Neural crest cell (in vitro differentiated cells): ENCODE measurements around the gene SMYD4. TPM values are rescaled to one million over a fixed set of nuclear protein-coding genes. Genes with fewer than 3 reads are reported as not detected.

ENCODE experiments used
- DNase-seq: peaks from one replicate; pipeline ENCODE4 v3.0.0; 2021; ENCODE audit warnings: low read depth, mixed read lengths, low spot score
- H3K27ac Mint-ChIP-seq: one replicate; pipeline ENCODE4 v1.8.0; 2021; ENCODE audit warnings: mild to moderate bottlenecking, mixed read lengths; ENCODE audit not compliant: unreplicated experiment
- H3K27me3 Mint-ChIP-seq: 2 replicates; pipeline ENCODE4 v1.8.0; 2021; ENCODE audit warnings: low read depth, mild to moderate bottlenecking, mixed read lengths
- H3K36me3 Mint-ChIP-seq: 2 replicates; pipeline ENCODE4 v1.8.0; 2021; ENCODE audit warnings: low read depth, mild to moderate bottlenecking, mixed read lengths
- H3K4me1 Mint-ChIP-seq: 2 replicates; pipeline ENCODE4 v1.8.0; 2021; ENCODE audit warnings: mixed read lengths
- H3K4me3 Mint-ChIP-seq: one replicate; pipeline ENCODE4 v1.8.0; 2021; ENCODE audit warnings: mild to moderate bottlenecking, mixed read lengths
- H3K9me3 Mint-ChIP-seq: 2 replicates; pipeline ENCODE4 v1.8.0; 2021; ENCODE audit warnings: mixed read lengths
- total RNA-seq: library from RNA; stranded (reverse); gene quantifications from 2 replicates; pipeline ENCODE4 v1.2.1, GENCODE V29; 2021
- TF ChIP-seq, protein P1 (sequence below): fragments of 200-600 bp; sonication (generic); conservative IDR thresholded peaks from 2 replicates; pipeline ENCODE4 v1.5.0; 2021; ENCODE audit warnings: antibody characterized with exemption, mild to moderate bottlenecking

SMYD4 gene
- total RNA-seq, 1 donor from 2014 or later: 32.2 TPM

DNA sequence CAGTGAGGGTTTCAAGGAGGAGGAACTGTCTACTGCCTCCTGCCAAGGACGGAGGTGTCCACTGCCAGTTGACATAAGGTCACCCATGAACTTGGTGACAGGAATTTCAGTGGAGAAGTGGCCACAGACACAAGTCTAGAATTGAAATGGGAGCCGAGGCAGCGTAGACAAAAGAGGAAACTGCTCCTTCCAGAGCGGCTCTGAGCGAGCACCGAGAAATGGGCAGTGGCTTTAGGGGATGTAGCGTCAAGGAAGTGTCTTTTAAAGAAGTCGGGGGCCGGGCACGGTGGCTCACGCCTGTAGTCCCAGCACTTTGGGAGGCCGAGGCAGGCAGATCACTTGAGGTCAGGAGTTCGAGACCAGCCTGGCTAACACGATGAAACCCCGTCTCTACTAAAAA lies 70.9 kb downstream of the SMYD4 start:
- DNase-seq: no peak
- TF ChIP-seq, protein P1, sequence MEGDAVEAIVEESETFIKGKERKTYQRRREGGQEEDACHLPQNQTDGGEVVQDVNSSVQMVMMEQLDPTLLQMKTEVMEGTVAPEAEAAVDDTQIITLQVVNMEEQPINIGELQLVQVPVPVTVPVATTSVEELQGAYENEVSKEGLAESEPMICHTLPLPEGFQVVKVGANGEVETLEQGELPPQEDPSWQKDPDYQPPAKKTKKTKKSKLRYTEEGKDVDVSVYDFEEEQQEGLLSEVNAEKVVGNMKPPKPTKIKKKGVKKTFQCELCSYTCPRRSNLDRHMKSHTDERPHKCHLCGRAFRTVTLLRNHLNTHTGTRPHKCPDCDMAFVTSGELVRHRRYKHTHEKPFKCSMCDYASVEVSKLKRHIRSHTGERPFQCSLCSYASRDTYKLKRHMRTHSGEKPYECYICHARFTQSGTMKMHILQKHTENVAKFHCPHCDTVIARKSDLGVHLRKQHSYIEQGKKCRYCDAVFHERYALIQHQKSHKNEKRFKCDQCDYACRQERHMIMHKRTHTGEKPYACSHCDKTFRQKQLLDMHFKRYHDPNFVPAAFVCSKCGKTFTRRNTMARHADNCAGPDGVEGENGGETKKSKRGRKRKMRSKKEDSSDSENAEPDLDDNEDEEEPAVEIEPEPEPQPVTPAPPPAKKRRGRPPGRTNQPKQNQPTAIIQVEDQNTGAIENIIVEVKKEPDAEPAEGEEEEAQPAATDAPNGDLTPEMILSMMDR: no peak
- H3K36me3 Mint-ChIP-seq: no peaks in the 10 kb centered on the region
- H3K4me1 Mint-ChIP-seq: peaks cover 28% of the 10 kb centered on the region
- H3K4me3 Mint-ChIP-seq: no peak overlapping the region
- no peaks in the 10 kb centered on the region for H3K27me3 Mint-ChIP-seq
- H3K27ac Mint-ChIP-seq: no peak overlapping the region
- H3K9me3 Mint-ChIP-seq: no peaks in the 10 kb centered on the region

- TF ChIP-seq, protein P1: no peak
- no peaks in the 10 kb centered on the region for H3K9me3 Mint-ChIP-seq
- H3K27me3 Mint-ChIP-seq: no peaks in the 10 kb centered on the region
- no peaks in the 10 kb centered on the region for H3K36me3 Mint-ChIP-seq
- H3K27ac Mint-ChIP-seq: peak overlapping the region; percentile 85
- H3K4me1 Mint-ChIP-seq: peaks cover 6% of the 10 kb centered on the region
- no peak overlapping the region for H3K4me3 Mint-ChIP-seq
- no peak for DNase-seq
Measured at GRCh38 chr17:1755827-1756262, 73.9 kb downstream of the SMYD4 start.

DNA sequence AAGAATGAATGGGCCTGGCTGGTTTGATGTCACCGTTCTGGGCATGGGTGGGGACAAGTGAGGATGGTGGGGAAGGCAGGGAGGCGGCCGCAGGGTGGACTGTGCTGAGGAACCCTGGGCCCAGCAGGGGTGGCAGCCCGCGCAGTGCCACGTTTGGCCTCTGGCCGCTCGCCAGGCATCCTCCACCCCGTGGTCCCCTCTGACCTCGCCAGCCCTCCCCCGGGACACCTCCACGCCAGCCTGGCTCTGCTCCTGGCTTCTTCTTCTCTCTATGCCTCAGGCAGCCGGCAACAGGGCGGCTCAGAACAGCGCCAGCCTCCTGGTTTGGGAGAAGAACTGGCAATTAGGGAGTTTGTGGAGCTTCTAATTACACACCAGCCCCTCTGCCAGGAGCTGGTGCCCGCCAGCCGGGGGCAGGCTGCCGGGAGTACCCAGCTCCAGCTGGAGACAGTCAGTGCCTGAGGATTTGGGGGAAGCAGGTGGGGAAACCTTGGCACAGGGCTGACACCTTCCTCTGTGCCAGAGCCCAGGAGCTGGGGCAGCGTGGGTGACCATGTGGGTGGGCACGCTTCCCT lies 74.4 kb downstream of the SMYD4 start:
- Mint-ChIP-seq H3K4me3 (no peak overlapping the region), H3K27ac (peak overlapping the region; percentile 45), H3K36me3 (no peaks in the 10 kb centered on the region), H3K4me1 (peaks cover 6% of the 10 kb centered on the region), H3K27me3 (no peaks in the 10 kb centered on the region), H3K9me3 (no peaks in the 10 kb centered on the region)
- no peak for DNase-seq
- TF ChIP-seq, protein P1: no peak

GRCh38 chr17:1754430-1755112 lies 75.1 kb downstream of the SMYD4 start:
- Mint-ChIP-seq H3K9me3 (no peaks in the 10 kb centered on the region), H3K4me1 (peaks cover 6% of the 10 kb centered on the region), H3K27me3 (no peaks in the 10 kb centered on the region), H3K4me3 (no peak overlapping the region), H3K36me3 (no peaks in the 10 kb centered on the region), H3K27ac (peak overlapping the region; percentile 45)
- TF ChIP-seq, protein P1: no peak
- no peak for DNase-seq

DNA sequence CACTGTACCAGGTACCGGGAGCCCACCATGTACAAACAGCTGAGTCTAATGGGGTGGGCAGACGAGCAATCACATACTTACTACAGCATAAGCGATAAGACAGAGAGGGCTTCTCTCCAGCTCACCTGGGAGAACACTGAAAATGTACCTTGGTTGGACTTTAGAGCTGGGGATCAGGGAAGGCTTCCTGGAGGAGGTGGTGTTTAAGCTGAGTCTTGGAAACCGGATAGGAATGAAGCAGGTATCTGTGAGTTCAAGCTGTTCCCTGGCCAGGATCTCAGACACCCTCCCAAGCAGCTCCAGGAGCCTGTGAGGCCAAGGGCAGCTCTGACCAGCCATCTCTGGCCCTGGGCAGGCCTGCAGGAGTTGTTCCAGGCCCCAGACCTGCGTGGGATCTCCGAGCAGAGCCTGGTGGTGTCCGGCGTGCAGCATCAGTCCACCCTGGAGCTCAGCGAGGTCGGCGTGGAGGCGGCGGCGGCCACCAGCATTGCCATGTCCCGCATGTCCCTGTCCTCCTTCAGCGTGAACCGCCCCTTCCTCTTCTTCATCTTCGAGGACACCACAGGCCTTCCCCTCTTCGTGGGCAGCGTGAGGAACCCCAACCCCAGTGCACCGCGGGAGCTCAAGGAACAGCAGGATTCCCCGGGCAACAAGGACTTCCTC lies 75.8 kb downstream of the SMYD4 start:
- H3K4me1 Mint-ChIP-seq: peaks cover 6% of the 10 kb centered on the region
- no peaks in the 10 kb centered on the region for H3K27me3 Mint-ChIP-seq
- no peaks in the 10 kb centered on the region for H3K9me3 Mint-ChIP-seq
- TF ChIP-seq, protein P1: no peak
- H3K36me3 Mint-ChIP-seq: no peaks in the 10 kb centered on the region
- no peak overlapping the region for H3K27ac Mint-ChIP-seq
- no peak overlapping the region for H3K4me3 Mint-ChIP-seq
- no peak for DNase-seq
